ENCODE data around the gene DAB1. TPM values are rescaled to one million over a fixed set of nuclear protein-coding genes. Genes with fewer than 3 reads are reported as not detected.

DAB1 gene
- total and polyA plus RNA-seq, 2 of the 8 experiments (the other 6 are each of a cell fraction or from before 2014, with no cell fraction given) = 4.4 to 11.8 TPM

DNA sequence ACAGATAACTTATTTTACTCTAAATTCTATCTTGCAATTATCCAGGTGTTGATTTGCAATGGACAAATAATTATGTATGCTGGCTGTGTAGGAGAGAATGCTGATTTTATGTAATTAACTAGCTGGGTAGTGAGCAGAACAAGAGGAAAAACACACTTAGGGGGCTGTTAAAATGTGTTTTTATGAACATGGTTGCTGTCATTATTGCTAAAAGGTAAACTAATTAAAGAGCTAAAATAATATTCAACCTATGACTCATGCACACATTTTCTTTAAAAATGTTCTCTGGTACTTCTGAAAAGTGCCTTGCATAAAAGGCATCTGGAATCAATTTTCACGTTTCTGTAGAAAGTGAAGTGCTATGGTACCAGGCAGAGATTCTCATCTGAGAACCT, 265.3 kb downstream of the DAB1 start:
- Histone ChIP-seq H3K27me3 (replicated peaks in 1 of 4; ENCODE audit: control insufficient read depth in 3 of 4, extremely low read depth in 1 of 4, insufficient read depth in 3 of 4, low read length in 3 of 4) (no peaks in the 10 kb centered on the region), H2BK120ac (replicated peaks; ENCODE audit: low read depth, low read length) (no peak overlapping the region), H3K36me3 (ENCODE audit: control insufficient read depth in 2 of 4, insufficient read depth in 4 of 4, low read length in 3 of 4) (no peaks in the 10 kb centered on the region), H2AFZ (ENCODE audit: low read length) (no peak overlapping the region), H4K91ac (replicated peaks; ENCODE audit: insufficient read length, low read length) (no peak overlapping the region), H2AK5ac (ENCODE audit: low read depth, low read length) (no peak overlapping the region), H3K23me2 (ENCODE audit: low read depth, low read length) (no peaks in the 10 kb centered on the region), H3K27ac (ENCODE audit: low read depth, low read length) (no peak overlapping the region), H4K8ac (ENCODE audit: extremely low read depth, insufficient read depth, low read length) (no peak overlapping the region), H3K18ac (ENCODE audit: extremely low read depth, low read length) (no peak overlapping the region), H4K5ac (ENCODE audit: insufficient read length, low read depth, low read length) (no peak overlapping the region), H4K20me1 (replicated peaks in 1 of 2; ENCODE audit: control insufficient read depth in 1 of 2, insufficient read depth in 2 of 2, low read length in 2 of 2) (no peaks in the 10 kb centered on the region), H3K4me2 (ENCODE audit: insufficient read depth in 1 of 2, low read depth in 2 of 2, low read length in 2 of 2) (no peak overlapping the region), H3K4me3 (ENCODE audit: extremely low read depth in 1 of 4, insufficient read depth in 2 of 4, low read depth in 3 of 4, low read length in 4 of 4) (no peak overlapping the region), H2BK15ac (ENCODE audit: low read length) (no peak overlapping the region), H3K79me2 (ENCODE audit: control insufficient read depth in 1 of 2, insufficient read depth in 2 of 2, low read length in 2 of 2) (no peaks in the 10 kb centered on the region), H3K9ac (replicated peaks in 1 of 4; ENCODE audit: extremely low read depth in 1 of 4, low read depth in 3 of 4, low read length in 3 of 4) (no peak overlapping the region), H2BK5ac (ENCODE audit: low read depth, low read length) (no peak overlapping the region), H3K9me3 (ENCODE audit: insufficient read depth in 2 of 2, low read depth in 1 of 2, low read length in 1 of 2) (no peaks in the 10 kb centered on the region), H3K14ac (ENCODE audit: insufficient read length) (no peak overlapping the region), H3K4ac (replicated peaks; ENCODE audit: insufficient read length, low read depth, low read length) (no peak overlapping the region), H3K23ac (ENCODE audit: insufficient read length) (no peak overlapping the region), H3K56ac (replicated peaks; ENCODE audit: insufficient read length, low read depth, low read length) (no peak overlapping the region), H2BK12ac (ENCODE audit: low read depth, low read length) (no peak overlapping the region), H3K79me1 (ENCODE audit: low read depth, low read length) (no peaks in the 10 kb centered on the region), H2BK20ac (ENCODE audit: low read length) (no peak overlapping the region), H3K4me1 (replicated peaks in 1 of 4; ENCODE audit: control insufficient read depth in 3 of 4, insufficient read depth in 4 of 4, low read length in 3 of 4) (peaks cover 5 to 17% (median 9%) of the 10 kb centered on the region in 4 experiments; a peak in 5 of 7 replicates)
- WGBS, 2 experiments (ENCODE audit: extremely low coverage in 1 of 2, insufficient coverage in 1 of 2, insufficient read length in 1 of 2, insufficient replicate concordance in 2 of 2, low coverage in 1 of 2, low lambda C conversion rate in 2 of 2, missing lambda C conversion rate in 1 of 2) = 86% methylated on average over 1 of the region's 1 CpG; no CpG with 5 or more reads in 1 of the 2 experiments
- no peak for TF ChIP-seq YY1 (IDR thresholded peaks at IDR 0.05; ENCODE audit: low read depth, low read length)
- no peak for DNase-seq (ENCODE audit: low read depth in 1 of 2, low spot score in 2 of 2)
- ChIA-PET POLR2A (ENCODE audit: partially characterized antibody) (no interaction called here), CTCF (ENCODE audit: partially characterized antibody) (interaction anchor here (1.0 kb wide), 1 partner anchor 24 kb away, joined by 4 read pairs; no protein-coding TSS in a partner anchor)
- no peak for FAIRE-seq

All from H1 (cell line).